Activated CD8-positive, alpha-beta memory T cell treated with anti-CD3 and anti-CD28 coated beads for 36 hours (primary cell): ENCODE data around the gene PVR. TPM values are rescaled to one million over a fixed set of nuclear protein-coding genes. Genes with fewer than 3 reads are reported as not detected.

ENCODE experiments used
- CTCF ChIA-PET: fragments of 350-600 bp; sonication (Branson Sonifier 250); formaldehyde crosslinking; loops from one replicate; lab custom pipeline; 2021; ENCODE audit warnings: antibody characterized with exemption; lab: Charles Lee
- POLR2A ChIA-PET: fragments of 350-600 bp; sonication (Branson Sonifier 250); formaldehyde crosslinking; loops from one replicate; lab custom pipeline; 2021; ENCODE audit warnings: antibody characterized with exemption; lab: Charles Lee
- total RNA-seq, 2 experiments: library from RNA; stranded (reverse); gene quantifications; one replicate each; pipeline ENCODE4 v1.2.3, GENCODE V29; 2021

Gene PVR
- total RNA-seq, 2 experiments from 2014 or later: 6.7 to 8.0 TPM

- ChIA-PET CTCF (interaction anchor here (0.7 to 2.0 kb wide), 2 partner anchors 85 to 107 kb away, joined by 4 to 5 read pairs; no protein-coding TSS in a partner anchor), POLR2A (no interaction called here)
Measured at GRCh38 chr19:44685877-44686276, 42.2 kb downstream of the PVR start.

- ChIA-PET CTCF (interaction anchor here (2.0 kb wide), 1 partner anchor 84 kb away, joined by 5 read pairs; no protein-coding TSS in a partner anchor), POLR2A (no interaction called here)
Measured at GRCh38 chr19:44686896-44687295, 43.2 kb downstream of the PVR start.

GRCh38 chr19:44687888-44688287, 44.2 kb downstream of the PVR start:
- POLR2A ChIA-PET: no interaction called here

GRCh38 chr19:44689290-44690130, 45.8 kb downstream of the PVR start:
- ChIA-PET CTCF (interaction anchor here (0.6 to 4.5 kb wide), 16 partner anchors 9 to 1161 kb away, joined by 3 to 46 read pairs (median 4); no protein-coding TSS in a partner anchor), POLR2A (no interaction called here)

More at GRCh38 chr19:44687888-44688287, 44.2 kb downstream of the PVR start:
- CTCF ChIA-PET: interaction anchor here (0.7 to 4.5 kb wide), 3 partner anchors 36 to 96 kb away, joined by 3 to 46 read pairs (median 3); no protein-coding TSS in a partner anchor

- POLR2A ChIA-PET: no interaction called here
Measured at GRCh38 chr19:44690131-44690440, 46.4 kb downstream of the PVR start.

GRCh38 chr19:44692379-44692721, 48.6 kb downstream of the PVR start:
- POLR2A ChIA-PET: no interaction called here
- CTCF ChIA-PET: interaction anchor here (1.1 to 1.7 kb wide), 3 partner anchors 21 to 78 kb away, joined by 3 to 9 read pairs (median 9); no protein-coding TSS in a partner anchor

More at GRCh38 chr19:44690131-44690440, 46.4 kb downstream of the PVR start:
- CTCF ChIA-PET: interaction anchor here (0.6 to 4.5 kb wide), 11 partner anchors 23 to 1162 kb away, joined by 3 to 46 read pairs (median 4); no protein-coding TSS in a partner anchor

GRCh38 chr19:44694184-44694579, 50.5 kb downstream of the PVR start:
- ChIA-PET POLR2A (no interaction called here), CTCF (interaction anchor here (0.6 to 2.4 kb wide), 3 partner anchors 28 to 258 kb away, joined by 3 to 7 read pairs (median 4); no protein-coding TSS in a partner anchor)

GRCh38 chr19:44696939-44697669, 53.4 kb downstream of the PVR start:
- ChIA-PET CTCF (interaction anchor here (0.7 to 1.5 kb wide), 2 partner anchors 8 to 1964 kb away, joined by 3 read pairs; no protein-coding TSS in a partner anchor), POLR2A (no interaction called here)

- ChIA-PET CTCF (interaction anchor here (1.5 kb wide), 1 partner anchor 9 kb away, joined by 3 read pairs; no protein-coding TSS in a partner anchor), POLR2A (no interaction called here)
Measured at GRCh38 chr19:44697670-44698034, 53.9 kb downstream of the PVR start.

GRCh38 chr19:44698492-44699201, 54.9 kb downstream of the PVR start, which contains the start of gene CEACAM16:
Gene CEACAM16 (plus strand): TSS chr19:44699151. CDS start chr19:44701457, 2,306 bp downstream.
- ChIA-PET CTCF (interaction anchor here (1.5 kb wide), 1 partner anchor 10 kb away, joined by 3 read pairs; no protein-coding TSS in a partner anchor), POLR2A (no interaction called here)

GRCh38 chr19:44700547-44700946, 56.8 kb downstream of the PVR start:
- ChIA-PET CTCF (no interaction called here), POLR2A (interaction anchor here (1.0 kb wide), 1 partner anchor 14 kb away, joined by 3 read pairs; no protein-coding TSS in a partner anchor)

- POLR2A ChIA-PET: no interaction called here
- CTCF ChIA-PET: interaction anchor here (0.9 to 1.0 kb wide), 2 partner anchors 23 to 83 kb away, joined by 3 to 4 read pairs; no protein-coding TSS in a partner anchor
Measured at GRCh38 chr19:44701228-44701627, 57.5 kb downstream of the PVR start.

- ChIA-PET CTCF (interaction anchor here (1.4 kb wide), 1 partner anchor 22 kb away, joined by 3 read pairs; no protein-coding TSS in a partner anchor), POLR2A (no interaction called here)
Measured at GRCh38 chr19:44702551-44703176, 59.0 kb downstream of the PVR start.

GRCh38 chr19:44703336-44704078, 59.8 kb downstream of the PVR start:
- ChIA-PET POLR2A (no interaction called here), CTCF (interaction anchor here (1.4 kb wide), 1 partner anchor 21 kb away, joined by 3 read pairs; no protein-coding TSS in a partner anchor)

GRCh38 chr19:44704982-44705381, 61.3 kb downstream of the PVR start:
- ChIA-PET CTCF (interaction anchor here (1.3 kb wide), 1 partner anchor 66 kb away, joined by 4 read pairs; no protein-coding TSS in a partner anchor), POLR2A (no interaction called here)

- ChIA-PET POLR2A (no interaction called here), CTCF (interaction anchor here (1.0 to 1.3 kb wide), 2 partner anchors 18 to 65 kb away, joined by 3 to 4 read pairs; no protein-coding TSS in a partner anchor)
Measured at GRCh38 chr19:44705502-44706010, 61.8 kb downstream of the PVR start.
